ENCODE results near the gene GLRX3.

DNA sequence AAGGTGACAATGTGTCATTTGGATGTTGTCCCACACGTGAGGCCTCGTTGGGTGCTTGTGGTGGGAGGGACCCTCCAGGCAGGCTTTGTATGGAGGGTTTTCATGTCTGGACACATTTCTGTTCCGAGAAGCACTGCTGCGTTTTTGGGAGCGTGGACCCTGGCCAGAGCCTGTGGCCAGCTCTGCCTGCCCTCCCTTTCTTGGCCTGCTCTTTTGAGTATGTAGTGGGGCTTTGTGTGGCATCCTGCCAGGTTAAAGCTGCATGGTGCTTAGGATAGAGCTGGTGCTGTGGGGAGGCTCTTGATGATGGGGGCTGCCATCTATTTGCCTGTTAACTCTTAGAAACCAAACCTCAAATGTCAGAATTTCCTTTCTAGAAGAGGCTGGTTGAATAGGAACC lies 45.7 kb downstream of the GLRX3 start:
- TF ChIP-seq, protein P1, sequence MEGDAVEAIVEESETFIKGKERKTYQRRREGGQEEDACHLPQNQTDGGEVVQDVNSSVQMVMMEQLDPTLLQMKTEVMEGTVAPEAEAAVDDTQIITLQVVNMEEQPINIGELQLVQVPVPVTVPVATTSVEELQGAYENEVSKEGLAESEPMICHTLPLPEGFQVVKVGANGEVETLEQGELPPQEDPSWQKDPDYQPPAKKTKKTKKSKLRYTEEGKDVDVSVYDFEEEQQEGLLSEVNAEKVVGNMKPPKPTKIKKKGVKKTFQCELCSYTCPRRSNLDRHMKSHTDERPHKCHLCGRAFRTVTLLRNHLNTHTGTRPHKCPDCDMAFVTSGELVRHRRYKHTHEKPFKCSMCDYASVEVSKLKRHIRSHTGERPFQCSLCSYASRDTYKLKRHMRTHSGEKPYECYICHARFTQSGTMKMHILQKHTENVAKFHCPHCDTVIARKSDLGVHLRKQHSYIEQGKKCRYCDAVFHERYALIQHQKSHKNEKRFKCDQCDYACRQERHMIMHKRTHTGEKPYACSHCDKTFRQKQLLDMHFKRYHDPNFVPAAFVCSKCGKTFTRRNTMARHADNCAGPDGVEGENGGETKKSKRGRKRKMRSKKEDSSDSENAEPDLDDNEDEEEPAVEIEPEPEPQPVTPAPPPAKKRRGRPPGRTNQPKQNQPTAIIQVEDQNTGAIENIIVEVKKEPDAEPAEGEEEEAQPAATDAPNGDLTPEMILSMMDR (IDR thresholded peaks at IDR 0.05), result no peak
- no peak for TF ChIP-seq POLR2A (IDR thresholded peaks at IDR 0.05)

Data from uterus (tissue), 2 donors.